SK-N-SH treated with all-trans-retinoic acid at 6 μM for 48 hours (cell line): ENCODE data around the gene AGAP1.

Source experiments
- ARNTL ChIP-seq: fragments of 450-650 bp; formaldehyde crosslinking; IDR thresholded peaks from 2 replicates; pipeline ENCODE4 v1.5.0; 2020; ENCODE audit warnings: low read depth, mild to moderate bottlenecking, moderate library complexity, borderline replicate concordance
- CREB5 ChIP-seq: fragments of 250-450 bp; sonication (Bioruptor Pico); IDR thresholded peaks from 2 replicates; pipeline ENCODE4 v1.5.1; 2020; ENCODE audit warnings: low read depth, mild to moderate bottlenecking, moderate library complexity
- CSRNP3 ChIP-seq: fragments of 250-450 bp; sonication (Bioruptor Pico); IDR thresholded peaks from 2 replicates; pipeline ENCODE4 v1.5.1; 2021; ENCODE audit warnings: mild to moderate bottlenecking, moderate library complexity
- SNAI2 ChIP-seq: fragments of 250-450 bp; sonication (Bioruptor Pico); IDR thresholded peaks from 2 replicates; pipeline ENCODE4 v1.5.0; 2020; ENCODE audit warnings: mild to moderate bottlenecking, moderate library complexity
- ZFP30 ChIP-seq: fragments of 450-650 bp; formaldehyde crosslinking; IDR thresholded peaks from 2 replicates; pipeline ENCODE4 v1.5.0; 2022; ENCODE audit warnings: mild to moderate bottlenecking, moderate library complexity

GRCh38 chr2:236165842-236166795 lies 672.3 kb downstream of the AGAP1 start:
- TF ChIP-seq SNAI2 (CRISPR knock-in tag) (no peak), CSRNP3 (no peak), ZFP30 (CRISPR knock-in tag) (no peak), ARNTL (no peak), CREB5 (CRISPR knock-in tag) (no peak)
